ENCODE results near the gene FBRSL1. TPM values are rescaled to one million over a fixed set of nuclear protein-coding genes. Genes with fewer than 3 reads are reported as not detected.

The FBRSL1 gene
- total RNA-seq, 4 donors from 2014 or later = 23.3 to 306 (median 49.7) TPM

DNA sequence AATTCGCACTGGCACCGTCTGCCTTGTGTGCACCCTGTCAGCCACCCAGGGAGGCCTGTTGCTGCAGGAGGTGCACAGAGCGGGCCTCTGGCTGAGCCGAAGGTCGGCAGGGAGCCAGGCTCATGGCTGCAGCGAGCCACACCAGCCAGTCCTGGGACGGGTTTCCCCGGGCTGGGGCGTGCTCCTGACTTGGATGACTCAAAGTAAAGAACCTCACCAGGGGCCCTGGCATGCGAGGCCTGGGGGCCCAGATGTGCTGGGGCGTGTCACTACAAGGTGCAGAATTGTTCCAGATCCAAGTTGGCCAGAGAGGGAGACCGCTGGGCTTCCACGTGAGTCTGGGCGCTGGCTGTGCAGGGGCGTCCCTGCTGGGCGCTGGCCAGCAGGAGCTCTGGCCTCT is 34.5 kb downstream of the FBRSL1 start:
- intact Hi-C loops (cut with DNase I; ENCODE audit: low total_unique reads) (loop anchor here (10.0 kb wide), 1 partner anchor 110 kb away; no protein-coding TSS in a partner anchor), in situ Hi-C loops (cut with MboI; ENCODE audit: low pct_ligation_motif_present in 1 of 4, low pct_unique_long_range_greater_than_20kb in 1 of 4, low sequenced_read_pairs in 3 of 4) (loop anchor here in 2 of 4 donors (25.0 kb wide), 1 partner anchor 112 kb away; no protein-coding TSS in a partner anchor)
- TF ChIP-seq POLR2AphosphoS5 (IDR thresholded peaks at IDR 0.05) (no peak), POLR2A (IDR thresholded peaks at IDR 0.05) (no peak), EP300 (IDR thresholded peaks at IDR 0.05; ENCODE audit: low read depth) (no peak), CTCF (IDR thresholded peaks at IDR 0.05) (no peak)
- H3K4me1 ChIP-seq = peaks cover 0 to 10% (median 9%) of the 10 kb centered on the region in 4 donors
- no peaks in the 10 kb centered on the region for H3K27me3 ChIP-seq
- no peaks in the 10 kb centered on the region for H3K9me3 ChIP-seq
- no peaks in the 10 kb centered on the region for H3K36me3 ChIP-seq
- DNase-seq = no peak
- WGBS, 2 donors (ENCODE audit: low coverage in 1 of 2) = 85% methylated on average over 16 of the region's 16 CpGs; no CpG with 5 or more reads in 1 of the 2 donors
- H3K27ac ChIP-seq = no peak overlapping the region
- no peak overlapping the region for H3K4me3 ChIP-seq

DNA sequence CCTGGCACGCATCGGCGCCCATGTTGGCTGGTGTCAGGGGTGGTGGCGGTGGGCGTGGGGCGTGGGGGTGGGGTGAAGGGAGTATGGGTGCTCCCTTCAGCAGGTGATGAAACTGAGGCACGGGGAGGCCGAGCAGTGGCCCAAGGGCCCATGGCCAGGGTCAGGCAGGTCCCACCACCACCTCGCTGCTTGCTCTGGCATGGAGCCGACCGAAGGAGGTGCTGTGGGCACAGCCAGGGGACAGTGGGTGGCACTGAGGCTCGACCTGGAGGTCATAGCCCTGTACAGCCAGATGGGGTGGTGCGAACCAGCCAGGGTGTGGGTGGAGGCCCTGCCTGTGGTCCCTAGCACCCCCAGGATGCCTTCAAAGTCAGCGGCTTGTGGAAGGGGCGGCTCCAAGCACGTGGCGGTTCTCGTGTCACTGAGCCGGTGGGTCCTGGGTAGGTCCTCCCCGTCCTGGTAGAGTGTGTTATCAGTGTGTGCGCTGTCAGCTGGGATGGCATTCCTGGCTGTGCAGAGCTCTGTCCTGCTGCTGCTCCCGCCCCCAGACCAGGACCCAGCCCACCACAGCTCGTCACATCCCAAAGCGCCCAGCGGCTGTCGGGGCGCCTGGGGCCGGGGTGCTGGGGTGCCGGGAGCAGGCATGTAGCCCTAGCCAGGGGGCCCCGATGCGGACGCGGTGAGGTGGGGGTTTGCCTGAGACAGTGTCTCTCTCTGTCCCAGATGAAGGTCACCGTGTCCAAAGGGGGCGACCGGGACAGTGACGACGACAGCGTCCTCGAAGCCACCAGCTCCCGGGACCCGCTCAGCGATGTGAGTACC is 35.3 kb downstream of the FBRSL1 start:
- Histone ChIP-seq H3K36me3 (no peaks in the 10 kb centered on the region), H3K27me3 (no peaks in the 10 kb centered on the region), H3K4me1 (peaks cover 0 to 8% (median 7%) of the 10 kb centered on the region in 4 donors), H3K27ac (no peak overlapping the region), H3K4me3 (no peak overlapping the region), H3K9me3 (no peaks in the 10 kb centered on the region)
- TF ChIP-seq EP300 (IDR thresholded peaks at IDR 0.05; ENCODE audit: low read depth) = no peak
- intact Hi-C loops (cut with DNase I; ENCODE audit: low total_unique reads) (loop anchor here (10.0 kb wide), 1 partner anchor 110 kb away; no protein-coding TSS in a partner anchor), in situ Hi-C loops (cut with MboI; ENCODE audit: low pct_ligation_motif_present in 1 of 4, low pct_unique_long_range_greater_than_20kb in 1 of 4, low sequenced_read_pairs in 3 of 4) (loop anchor here in 2 of 4 donors (25.0 kb wide), 1 partner anchor 113 kb away; no protein-coding TSS in a partner anchor)
- WGBS, 2 donors (ENCODE audit: low coverage in 1 of 2) = 96% methylated on average over 28 of the region's 43 CpGs; no CpG with 5 or more reads in 1 of the 2 donors
- no peak for DNase-seq

DNA sequence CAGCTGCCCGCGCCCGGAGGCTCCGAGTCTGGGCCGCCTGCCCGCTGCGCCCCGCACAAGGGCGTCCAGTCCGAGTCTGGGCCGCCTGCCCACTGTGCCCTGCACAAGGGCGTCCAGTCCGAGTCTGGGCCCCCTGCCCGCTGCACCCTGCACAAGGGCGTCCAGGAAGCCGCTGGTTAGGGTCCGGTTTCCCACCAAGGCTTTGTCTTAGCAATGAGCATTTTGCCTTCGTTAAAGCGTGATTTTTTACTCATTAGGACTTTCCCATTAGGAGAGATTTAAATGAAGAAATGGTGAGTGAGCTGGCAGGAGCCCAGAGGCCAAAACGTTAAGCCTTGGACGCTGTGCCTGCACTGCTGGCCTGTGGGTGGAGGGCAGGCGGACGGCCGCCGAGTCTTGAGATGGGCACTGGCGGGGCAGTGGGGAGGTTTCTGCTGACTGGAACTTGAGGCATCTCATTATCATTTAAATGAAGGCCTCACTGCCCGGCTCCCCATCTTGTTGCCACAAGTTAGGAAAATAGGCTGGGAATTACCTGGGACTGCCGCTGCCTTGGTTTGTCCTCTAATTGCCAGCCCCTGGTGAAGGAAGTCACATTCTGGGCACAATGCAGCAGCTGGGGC is 36.0 kb downstream of the FBRSL1 start:
- H3K36me3 ChIP-seq = no peaks in the 10 kb centered on the region
- H3K4me3 ChIP-seq = no peak overlapping the region
- DNase-seq = no peak
- no peaks in the 10 kb centered on the region for H3K9me3 ChIP-seq
- WGBS, 2 donors (ENCODE audit: low coverage in 1 of 2) = 95% methylated on average over 28 of the region's 28 CpGs; no CpG with 5 or more reads in 1 of the 2 donors
- intact Hi-C loops (cut with DNase I; ENCODE audit: low total_unique reads) (loop anchor here (10.0 kb wide), 1 partner anchor 111 kb away; no protein-coding TSS in a partner anchor), in situ Hi-C loops (cut with MboI; ENCODE audit: low pct_ligation_motif_present in 1 of 4, low pct_unique_long_range_greater_than_20kb in 1 of 4, low sequenced_read_pairs in 3 of 4) (loop anchor here in 2 of 4 donors (25.0 kb wide), 1 partner anchor 114 kb away; no protein-coding TSS in a partner anchor)
- H3K27ac ChIP-seq = no peak overlapping the region
- TF ChIP-seq POLR2AphosphoS5 (IDR thresholded peaks at IDR 0.05) (no peak), CTCF (IDR thresholded peaks at IDR 0.05) (no peak), EP300 (IDR thresholded peaks at IDR 0.05; ENCODE audit: low read depth) (no peak), POLR2A (IDR thresholded peaks at IDR 0.05) (no peak)
- peaks cover 0 to 2% (median under 1%) of the 10 kb centered on the region in 4 donors for H3K4me1 ChIP-seq
- H3K27me3 ChIP-seq = no peaks in the 10 kb centered on the region

GRCh38 chr12:132527186-132527882 is 37.4 kb downstream of the FBRSL1 start:
- no peak overlapping the region for H3K4me3 ChIP-seq
- no peak for DNase-seq
- H3K36me3 ChIP-seq = no peaks in the 10 kb centered on the region
- in situ Hi-C loops (cut with MboI; ENCODE audit: low pct_ligation_motif_present in 1 of 4, low pct_unique_long_range_greater_than_20kb in 1 of 4, low sequenced_read_pairs in 3 of 4) = loop anchor here in 2 of 4 donors (25.0 kb wide), 1 partner anchor 115 kb away; no protein-coding TSS in a partner anchor
- H3K27me3 ChIP-seq = no peaks in the 10 kb centered on the region
- WGBS, 2 donors (ENCODE audit: low coverage in 1 of 2) = 93% methylated on average over 23 of the region's 25 CpGs; no CpG with 5 or more reads in 1 of the 2 donors
- no peak overlapping the region for H3K27ac ChIP-seq
- intact Hi-C loops (cut with DNase I; ENCODE audit: low total_unique reads) = loop anchor here (10.0 kb wide), 1 partner anchor 113 kb away; no protein-coding TSS in a partner anchor
- no peaks in the 10 kb centered on the region for H3K4me1 ChIP-seq
- H3K9me3 ChIP-seq = no peaks in the 10 kb centered on the region
- no peak for TF ChIP-seq POLR2A (IDR thresholded peaks at IDR 0.05)
- no peak for TF ChIP-seq EP300 (IDR thresholded peaks at IDR 0.05; ENCODE audit: low read depth)
- no peak for TF ChIP-seq POLR2AphosphoS5 (IDR thresholded peaks at IDR 0.05)
- no peak for TF ChIP-seq CTCF (IDR thresholded peaks at IDR 0.05)

All from transverse colon (tissue), 4 donors.